Uterus (tissue), 2 donors: ENCODE data around the gene XXYLT1.

Experiments used
- POLR2A ChIP-seq, 2 donors: fragments of 450-650 bp; IDR thresholded peaks; one replicate each; pipeline ENCODE4 v1.6.1; 2016; ENCODE audit warnings: antibody characterized with exemption in 2 of 2, mild to moderate bottlenecking in 1 of 2, moderate library complexity in 1 of 2
- TF ChIP-seq, protein P1 (sequence below), 4 experiments: fragments of 200-600 bp in 2 of 4; fragments of 450-650 bp in 2 of 4; sonication (generic) in 2 of 4; IDR thresholded peaks; one replicate each; pipeline ENCODE4 v1.5.1; 2016 to 2019; ENCODE audit warnings: antibody characterized with exemption in 4 of 4, mild to moderate bottlenecking in 2 of 4, moderate library complexity in 1 of 4

DNA sequence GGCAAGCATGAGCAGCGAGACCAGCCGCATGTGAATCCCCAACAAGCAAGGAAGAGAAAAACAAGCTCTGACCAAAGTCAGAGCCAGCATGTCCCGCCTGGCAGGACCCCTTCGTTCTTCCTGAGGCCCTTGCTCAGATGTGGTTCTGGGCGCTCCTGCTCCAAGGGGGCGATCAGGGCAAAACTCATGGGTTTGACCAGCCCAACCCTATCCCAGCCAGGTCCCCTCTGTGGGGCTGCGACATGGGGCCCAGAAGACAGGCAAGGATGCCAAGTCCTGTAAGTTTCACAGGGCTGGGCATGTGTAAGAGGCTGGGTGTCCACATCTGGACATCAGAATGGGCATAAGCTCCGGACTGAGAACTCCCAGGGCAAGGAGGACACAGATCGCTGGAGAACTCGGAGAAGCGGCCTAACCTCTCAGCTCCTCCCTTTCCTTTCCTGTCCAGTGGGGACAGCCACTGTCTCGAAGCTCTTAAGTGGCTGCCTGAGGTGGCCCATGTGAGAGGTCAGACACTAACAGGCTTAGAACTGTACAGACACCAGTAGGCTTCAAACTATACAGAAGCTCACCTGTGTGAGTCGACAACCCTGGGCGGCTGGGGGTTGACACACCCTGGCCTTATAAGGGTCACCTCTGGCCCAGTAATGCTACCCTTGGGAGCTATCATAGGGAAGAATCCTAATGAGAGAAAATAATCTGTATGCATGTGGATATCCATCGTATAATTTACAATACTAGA is 48.9 kb downstream of the XXYLT1 start:
- TF ChIP-seq, protein P1, sequence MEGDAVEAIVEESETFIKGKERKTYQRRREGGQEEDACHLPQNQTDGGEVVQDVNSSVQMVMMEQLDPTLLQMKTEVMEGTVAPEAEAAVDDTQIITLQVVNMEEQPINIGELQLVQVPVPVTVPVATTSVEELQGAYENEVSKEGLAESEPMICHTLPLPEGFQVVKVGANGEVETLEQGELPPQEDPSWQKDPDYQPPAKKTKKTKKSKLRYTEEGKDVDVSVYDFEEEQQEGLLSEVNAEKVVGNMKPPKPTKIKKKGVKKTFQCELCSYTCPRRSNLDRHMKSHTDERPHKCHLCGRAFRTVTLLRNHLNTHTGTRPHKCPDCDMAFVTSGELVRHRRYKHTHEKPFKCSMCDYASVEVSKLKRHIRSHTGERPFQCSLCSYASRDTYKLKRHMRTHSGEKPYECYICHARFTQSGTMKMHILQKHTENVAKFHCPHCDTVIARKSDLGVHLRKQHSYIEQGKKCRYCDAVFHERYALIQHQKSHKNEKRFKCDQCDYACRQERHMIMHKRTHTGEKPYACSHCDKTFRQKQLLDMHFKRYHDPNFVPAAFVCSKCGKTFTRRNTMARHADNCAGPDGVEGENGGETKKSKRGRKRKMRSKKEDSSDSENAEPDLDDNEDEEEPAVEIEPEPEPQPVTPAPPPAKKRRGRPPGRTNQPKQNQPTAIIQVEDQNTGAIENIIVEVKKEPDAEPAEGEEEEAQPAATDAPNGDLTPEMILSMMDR (IDR thresholded peaks at IDR 0.05) = no peak
- TF ChIP-seq POLR2A (IDR thresholded peaks at IDR 0.05) = no peak
